ENCODE data around the gene OR5T3.
"Not testable (repeated sequence)": the region's sequence is repeated elsewhere in the genome, so short reads cannot be mapped to it uniquely, and the experiment has no call there.

The OR5T3 gene

DNA sequence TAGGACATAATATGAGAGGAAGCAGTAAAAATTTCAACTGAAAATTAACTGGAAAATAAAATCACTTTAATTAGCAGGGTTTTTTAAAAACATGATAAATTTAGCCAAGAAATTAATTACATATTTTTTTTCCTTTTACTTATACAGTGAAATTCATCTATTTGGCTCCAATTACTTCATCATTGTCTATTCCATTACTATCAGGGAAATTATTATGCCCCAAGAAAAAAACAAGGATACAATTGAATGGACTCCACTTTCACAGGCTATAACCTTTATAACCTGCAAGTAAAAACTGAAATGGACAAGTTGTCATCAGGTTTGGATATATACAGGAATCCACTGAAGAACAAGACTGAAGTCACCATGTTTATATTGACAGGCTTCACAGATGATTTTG is at the start of gene OR5T3:
OR5T3 (plus strand) TSS at position 301 of the 400 bp plus-strand sequence; CDS start at position 301, 0 bp downstream.
- no peak for DNase-seq

DNA sequence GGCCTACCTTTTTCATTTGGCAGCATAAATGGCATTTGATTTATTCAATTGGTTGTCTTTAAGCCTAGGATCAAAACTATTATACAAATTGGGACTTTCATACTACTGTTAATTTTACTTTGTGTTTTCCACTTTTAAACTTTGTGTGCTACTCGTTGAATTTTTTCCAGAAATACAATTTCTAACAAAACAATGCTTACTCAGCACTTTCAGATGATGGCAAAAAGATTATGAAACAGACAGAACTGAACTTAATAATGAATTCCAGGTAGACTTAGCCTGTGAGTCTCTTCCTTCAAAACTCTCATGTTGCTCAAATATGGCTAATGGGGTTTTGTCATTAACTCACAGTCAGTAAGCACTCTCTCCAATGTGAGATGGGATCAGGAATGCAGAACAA is 44.3 kb upstream of the OR5T3 start:
- no peak for DNase-seq

DNA sequence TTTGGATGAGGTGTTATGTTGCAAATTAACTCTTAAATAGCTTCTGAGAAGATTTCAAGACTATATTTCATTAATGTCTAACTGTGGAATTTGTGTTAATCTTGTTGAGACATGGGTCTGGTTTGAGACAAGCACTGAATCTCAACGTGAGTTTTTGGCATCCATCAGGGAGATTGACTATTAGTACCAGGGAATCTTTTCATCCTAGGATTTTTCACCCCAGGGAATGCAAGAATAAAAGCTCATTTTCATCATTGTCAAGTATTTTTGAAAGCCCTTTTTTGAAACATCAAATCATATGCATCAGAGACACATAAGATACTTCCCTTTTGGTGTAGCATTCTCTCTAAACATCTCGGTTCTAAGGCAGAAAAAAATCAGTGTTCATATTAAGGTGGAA is 37.5 kb upstream of the OR5T3 start:
- DNase-seq, result no peak

DNA sequence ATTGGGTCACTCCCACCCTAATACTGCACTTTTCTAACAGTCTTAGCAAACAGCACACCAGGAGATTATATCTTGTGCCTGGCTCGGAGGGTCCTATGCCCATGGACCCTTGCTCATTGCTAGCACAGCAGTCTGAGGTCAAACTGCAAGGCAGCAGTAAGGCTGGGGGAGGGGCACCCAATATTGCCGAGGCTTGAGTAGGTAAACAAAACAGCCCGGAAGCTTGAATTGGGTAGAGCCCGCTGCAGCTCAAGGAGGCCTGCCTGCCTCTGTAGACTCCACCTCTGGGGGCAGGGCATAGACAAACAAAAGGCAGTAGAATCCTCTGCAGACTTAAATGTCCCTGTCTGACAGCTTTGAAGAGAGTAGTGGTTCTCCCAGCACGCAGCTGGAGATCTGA is 32.3 kb upstream of the OR5T3 start:
- DNase-seq, result not testable (repeated sequence)

DNA sequence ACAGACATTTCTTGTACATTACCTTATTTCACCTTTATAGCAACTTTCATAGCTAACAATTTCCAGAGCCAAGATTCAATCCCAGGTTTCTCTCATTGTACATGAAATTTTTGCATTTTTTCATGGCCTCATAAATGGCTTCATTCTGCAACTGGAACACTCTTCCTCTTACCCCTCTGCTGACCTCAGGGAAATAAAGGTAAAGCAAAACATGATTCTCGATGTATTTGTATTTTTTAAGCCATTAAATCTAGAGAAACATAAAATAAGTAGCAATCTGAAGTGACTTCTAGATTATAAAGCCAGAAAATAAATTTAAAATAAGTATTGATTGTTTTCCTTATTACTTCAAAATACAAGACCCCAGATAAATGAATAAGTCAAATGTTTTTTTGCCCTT is 17.9 kb upstream of the OR5T3 start, which contains the start of gene OR5T2:
OR5T2 (minus strand) TSS at position 101 of the 400 bp plus-strand sequence. CDS start 1,193 bp downstream, outside the sequence.
- no peak for DNase-seq

DNA sequence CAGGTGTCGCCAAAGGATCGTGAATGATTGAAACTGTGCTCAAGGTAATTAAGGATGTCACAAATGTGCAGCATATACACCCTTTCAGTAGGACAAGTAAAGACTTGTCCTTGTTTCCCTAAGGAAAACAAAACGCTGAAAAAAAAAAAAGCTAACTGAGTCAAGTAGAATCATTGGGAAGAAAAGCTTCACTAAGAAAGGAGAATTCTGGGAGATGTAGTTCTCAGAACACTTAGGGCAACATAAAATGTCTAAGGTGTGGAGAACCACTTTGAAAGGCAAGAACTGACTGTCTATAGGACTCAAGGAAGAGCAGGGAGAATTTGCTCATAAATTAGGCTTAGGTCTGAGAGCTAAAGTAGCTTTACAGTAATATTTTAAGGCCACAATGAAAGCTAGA is 19.0 kb downstream of the OR5T3 start:
- no peak for DNase-seq

DNA sequence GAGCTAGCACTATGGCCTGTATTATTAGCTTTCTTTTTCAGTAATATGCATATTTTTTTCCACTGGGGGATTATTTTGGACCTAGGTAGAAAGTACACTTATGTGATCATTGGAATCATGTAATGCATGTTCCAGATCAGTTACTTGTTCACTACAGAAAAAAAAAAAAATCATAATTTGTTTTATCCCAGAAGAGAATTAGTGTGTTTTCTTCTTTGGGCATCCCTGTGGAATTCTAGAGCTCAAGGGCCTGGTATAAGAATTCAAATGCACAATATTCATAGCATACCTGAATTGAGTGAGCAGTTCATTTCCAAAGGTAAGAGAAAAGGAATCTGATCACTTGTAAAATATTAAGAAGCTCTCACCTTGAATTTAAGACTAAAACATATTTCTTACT is 21.8 kb downstream of the OR5T3 start, which contains the start of gene OR5T1:
OR5T1 (plus strand) TSS at position 301 of the 400 bp plus-strand sequence. CDS start 1,485 bp downstream, outside the sequence.
- no peak for DNase-seq

DNA sequence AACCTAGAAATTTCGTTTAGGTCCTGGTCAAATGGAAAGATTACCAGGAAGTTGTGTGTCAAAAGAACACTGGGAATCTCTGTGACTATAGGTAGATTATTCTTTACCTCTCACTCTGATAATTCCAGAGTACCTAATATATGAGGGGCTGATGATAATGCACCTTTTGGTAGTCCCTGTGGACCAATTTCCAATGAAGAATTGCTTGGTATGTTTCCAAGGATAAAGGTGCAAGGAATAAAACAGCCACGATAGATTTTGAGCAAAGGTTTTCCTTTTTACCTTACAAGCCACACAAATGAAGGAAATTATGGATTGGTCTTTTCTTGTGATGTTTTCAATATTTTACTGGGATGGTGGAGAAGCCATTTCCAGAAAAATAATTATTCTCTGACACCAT is 40.1 kb downstream of the OR5T3 start, which contains the start of gene OR8H1:
OR8H1 (minus strand) TSS at position 101 of the 400 bp plus-strand sequence. CDS start 1,192 bp downstream, outside the sequence.
- DNase-seq, result no peak

DNA sequence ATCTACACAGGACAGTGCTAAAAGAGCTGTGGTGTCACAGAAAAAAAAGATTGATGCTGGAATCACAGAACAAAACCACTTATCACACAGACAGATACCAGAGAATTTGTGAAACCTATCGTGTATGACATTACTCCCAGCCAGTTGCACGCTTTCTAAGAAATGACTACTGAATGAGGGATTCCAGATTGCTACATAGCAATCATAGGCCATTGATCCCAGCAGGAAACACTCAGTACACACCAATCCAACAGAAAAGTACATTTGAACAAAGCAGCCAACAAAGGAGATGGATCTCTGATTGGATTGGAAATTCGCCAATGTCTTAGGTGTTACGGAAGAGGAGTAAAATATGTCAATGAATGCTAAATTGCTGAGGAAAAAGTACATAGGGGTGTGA is 44.8 kb downstream of the OR5T3 start:
- DNase-seq, result no peak

All from CD4-positive, alpha-beta T cell treated with Interleukin-12 subunit alpha and Interleukin-12 subunit beta, for 1 hour (primary cell).